Measurements from ENCODE around the gene HSPA12A. TPM values are rescaled to one million over a fixed set of nuclear protein-coding genes. Genes with fewer than 3 reads are reported as not detected.

Gene HSPA12A
- total RNA-seq, 6 donors from 2014 or later, result 4.2 to 11.6 (median 6.1) TPM

- H3K4me1 ChIP-seq, result peaks cover 0 to 9% (median 2%) of the 10 kb centered on the region in 4 donors
- H3K27me3 ChIP-seq, result peaks cover 0 to 7% (median 2%) of the 10 kb centered on the region in 4 donors
- no peak for TF ChIP-seq CTCF (IDR thresholded peaks at IDR 0.05)
- TF ChIP-seq EP300 (IDR thresholded peaks at IDR 0.05), result no peak
- no peak for TF ChIP-seq POLR2AphosphoS5 (IDR thresholded peaks at IDR 0.05)
- no peak for TF ChIP-seq POLR2A (IDR thresholded peaks at IDR 0.05)
- WGBS, 2 donors, result 87 to 93% methylated on average over 5 of the region's 5 CpGs
- no peak for DNase-seq
- no peak overlapping the region for H3K27ac ChIP-seq
- no peak overlapping the region for H3K4me3 ChIP-seq
- H3K9me3 ChIP-seq, result no peaks in the 10 kb centered on the region
- H3K36me3 ChIP-seq, result no peaks in the 10 kb centered on the region
- ATAC-seq (ENCODE audit: low FRiP score in 2 of 2), result no peak
Observed at GRCh38 chr10:116672891-116673290, 69.5 kb downstream of the HSPA12A start.

GRCh38 chr10:116671274-116671926 is 71.0 kb downstream of the HSPA12A start:
- TF ChIP-seq POLR2AphosphoS5 (IDR thresholded peaks at IDR 0.05) (no peak), CTCF (IDR thresholded peaks at IDR 0.05) (no peak), EP300 (IDR thresholded peaks at IDR 0.05) (no peak), POLR2A (IDR thresholded peaks at IDR 0.05) (no peak)
- 68 to 69% methylated on average over 5 of the region's 5 CpGs for WGBS, 2 donors
- Histone ChIP-seq H3K4me3 (no peak overlapping the region), H3K36me3 (no peaks in the 10 kb centered on the region), H3K27ac (no peak overlapping the region), H3K9me3 (no peaks in the 10 kb centered on the region), H3K4me1 (peaks cover 0 to 9% (median 2%) of the 10 kb centered on the region in 4 donors), H3K27me3 (peaks cover 0 to 7% (median 2%) of the 10 kb centered on the region in 4 donors)
- no peak for DNase-seq
- no peak for ATAC-seq (ENCODE audit: low FRiP score in 2 of 2)

GRCh38 chr10:116670706-116671105 is 71.7 kb downstream of the HSPA12A start:
- no peaks in the 10 kb centered on the region for H3K9me3 ChIP-seq
- TF ChIP-seq POLR2AphosphoS5 (IDR thresholded peaks at IDR 0.05), result no peak
- TF ChIP-seq POLR2A (IDR thresholded peaks at IDR 0.05), result no peak
- TF ChIP-seq CTCF (IDR thresholded peaks at IDR 0.05), result no peak
- no peak for TF ChIP-seq EP300 (IDR thresholded peaks at IDR 0.05)
- DNase-seq, result no peak
- H3K4me1 ChIP-seq, result peaks cover 0 to 9% (median 2%) of the 10 kb centered on the region in 4 donors
- H3K27ac ChIP-seq, result no peak overlapping the region
- H3K36me3 ChIP-seq, result no peaks in the 10 kb centered on the region
- no peak for ATAC-seq (ENCODE audit: low FRiP score in 2 of 2)
- H3K27me3 ChIP-seq, result peaks cover 0 to 7% (median 2%) of the 10 kb centered on the region in 4 donors
- H3K4me3 ChIP-seq, result no peak overlapping the region
- WGBS, 2 donors, result 66 to 71% methylated on average over 5 to 6 of the region's 6 CpGs

GRCh38 chr10:116669832-116670644 is 72.3 kb downstream of the HSPA12A start:
- no peak overlapping the region for H3K27ac ChIP-seq

More at GRCh38 chr10:116669832-116670644, 72.3 kb downstream of the HSPA12A start:
- no peaks in the 10 kb centered on the region for H3K36me3 ChIP-seq
- H3K27me3 ChIP-seq, result peaks cover 0 to 7% (median 2%) of the 10 kb centered on the region in 4 donors
- 18 to 57% methylated on average over 6 to 40 of the region's 41 CpGs for WGBS, 2 donors
- peak overlapping the region in 3 of 4 donors; percentile 14 to 21 (median 15) for H3K4me3 ChIP-seq
- ATAC-seq (ENCODE audit: low FRiP score in 2 of 2), result no peak
- peaks cover 0 to 9% (median 2%) of the 10 kb centered on the region in 4 donors for H3K4me1 ChIP-seq
- no peaks in the 10 kb centered on the region for H3K9me3 ChIP-seq
- TF ChIP-seq EP300 (IDR thresholded peaks at IDR 0.05) (no peak), POLR2AphosphoS5 (IDR thresholded peaks at IDR 0.05) (no peak), POLR2A (IDR thresholded peaks at IDR 0.05) (no peak), CTCF (IDR thresholded peaks at IDR 0.05) (no peak)
- DNase-seq, result peak; percentile 37 to 69

Measured in upper lobe of left lung (tissue), 6 donors.